GM12878 (cell line): ENCODE results near the gene MEMO1. TPM values are rescaled to one million over a fixed set of nuclear protein-coding genes. Genes with fewer than 3 reads are reported as not detected.

Experiments used
- BHLHE40 ChIP-seq, 2 experiments: fragments of 450-650 bp in 1 of 2; IDR thresholded peaks; 2 replicates each; pipeline ENCODE4 v1.6.1; 2011 to 2017; ENCODE audit warnings: low read depth in 2 of 2, borderline replicate concordance in 1 of 2, improper control_type of control experiment in 1 of 2, low read length in 1 of 2, mild to moderate bottlenecking in 1 of 2
- CHD2 ChIP-seq: IDR thresholded peaks from 2 replicates; pipeline ENCODE4 v1.6.1; 2011; ENCODE audit warnings: low read depth, low read length, improper control_type of control experiment, borderline replicate concordance
- EGR1 ChIP-seq, 2 experiments: IDR thresholded peaks; 1 replicate in 1 of 2; 2 replicates in 1 of 2; pipeline ENCODE4 v1.6.1; 2011 to 2012; ENCODE audit warnings: low read depth in 2 of 2, low read length in 2 of 2, borderline replicate concordance in 1 of 2, mild to moderate bottlenecking in 1 of 2, moderate library complexity in 1 of 2
- ETV6 ChIP-seq, 2 experiments: fragments of 450-650 bp in 1 of 2; IDR thresholded peaks in 1 of 2; conservative IDR thresholded peaks in 1 of 2; 2 replicates each; pipeline ENCODE4 v1.6.1; 2014; ENCODE audit warnings: antibody characterized with exemption in 1 of 2, borderline replicate concordance in 1 of 2, low read depth in 1 of 2, mild to moderate bottlenecking in 1 of 2, moderate library complexity in 1 of 2
- EZH2 ChIP-seq: IDR thresholded peaks from 2 replicates; pipeline ENCODE4 v1.6.1; 2012; ENCODE audit warnings: low read depth, mild to moderate bottlenecking, control low read depth, inconsistent platforms, low read length, borderline replicate concordance; ENCODE audit not compliant: control insufficient read depth
- FOXM1 ChIP-seq: IDR thresholded peaks from 2 replicates; pipeline ENCODE4 v1.6.1; 2012; ENCODE audit warnings: low read depth, mild to moderate bottlenecking, inconsistent platforms, low read length, moderate library complexity
- IRF4 ChIP-seq: IDR thresholded peaks from 2 replicates; pipeline ENCODE4 v1.6.1; 2011; ENCODE audit warnings: low read depth, low read length
- MYB ChIP-seq: fragments of 150-350 bp; IDR thresholded peaks from 2 replicates; pipeline ENCODE4 v1.6.1; 2014; ENCODE audit warnings: mild to moderate bottlenecking, low read depth, low read length, borderline replicate concordance
- NR2C2 ChIP-seq: IDR thresholded peaks from 2 replicates; pipeline ENCODE4 v1.6.1; 2011; ENCODE audit warnings: borderline replicate concordance, low read depth; ENCODE audit not compliant: control insufficient read depth, insufficient read length
- NRF1 ChIP-seq: conservative IDR thresholded peaks from 2 replicates; pipeline ENCODE4 v1.6.1; 2011; ENCODE audit warnings: mild to moderate bottlenecking, low read depth, low read length, improper control_type of control experiment
- POLR2AphosphoS2 ChIP-seq: IDR thresholded peaks from 2 replicates; pipeline ENCODE4 v1.6.1; 2011; ENCODE audit warnings: low read depth, mild to moderate bottlenecking, low read length, improper control_type of control experiment, moderate library complexity
- POLR2AphosphoS5 ChIP-seq: IDR thresholded peaks from 2 replicates; pipeline ENCODE4 v1.6.1; 2011; ENCODE audit warnings: mild to moderate bottlenecking, low read length, inconsistent platforms
- RELA ChIP-seq: fragments of 450-650 bp; IDR thresholded peaks from 2 replicates; pipeline ENCODE4 v1.8.0; 2014; ENCODE audit warnings: borderline replicate concordance; ENCODE audit not compliant: partially characterized antibody
- SMARCA5 ChIP-seq: fragments of 450-650 bp; IDR thresholded peaks from 2 replicates; pipeline ENCODE4 v1.6.1; 2017; ENCODE audit warnings: mild to moderate bottlenecking
- SMC3 ChIP-seq: IDR thresholded peaks from 2 replicates; pipeline ENCODE4 v1.6.1; 2011; ENCODE audit warnings: low read length, improper control_type of control experiment, borderline replicate concordance
- SRF ChIP-seq, 2 experiments: IDR thresholded peaks; 2 replicates each; pipeline ENCODE4 v1.6.1; 2011; ENCODE audit warnings: low read depth in 2 of 2, low read length in 2 of 2, mild to moderate bottlenecking in 1 of 2, moderate library complexity in 1 of 2
- SUZ12 ChIP-seq: fragments of 200-600 bp; sonication (generic); IDR thresholded peaks from one replicate; pipeline ENCODE4 v1.6.1; 2018; ENCODE audit warnings: antibody characterized with exemption, mild to moderate bottlenecking; ENCODE audit not compliant: unreplicated experiment
- TBL1XR1 ChIP-seq: IDR thresholded peaks from 2 replicates; pipeline ENCODE4 v1.6.1; 2012; ENCODE audit warnings: low read depth, low read length, improper control_type of control experiment
- ZNF622 ChIP-seq: fragments of 450-650 bp; IDR thresholded peaks from 2 replicates; pipeline ENCODE4 v1.6.1; 2017; ENCODE audit warnings: mild to moderate bottlenecking, inconsistent platforms
- polyA plus RNA-seq, 11 experiments: library from polyadenylated mRNA; depleted of rRNA in 4 of 11; unstranded in 6 of 11; stranded (reverse) in 5 of 11; fragments of >200 nt; fragmentation: Nextera tagmentation in 4 of 11; fragmentation: Illumina TruSeq in 1 of 11; extraction: Ambion mirVana in 4 of 11; extraction: Trizol in 1 of 11; gene quantifications; 1 replicate in 1 of 11; 2 replicates in 10 of 11; pipeline versions ENCODE4 v1.2.1 to v1.2.3, GENCODE V29; 2011 to 2016; ENCODE audit warnings: inconsistent platforms in 2 of 11, missing spikeins in 2 of 11, low read depth in 1 of 11
- total RNA-seq, 4 experiments: library from RNA; depleted of rRNA in 3 of 4; stranded (reverse); fragments of >200 nt in 3 of 4; fragmentation: Illumina TruSeq in 1 of 4; extraction: Trizol in 1 of 4; gene quantifications; 2 replicates each; pipeline versions ENCODE4 v1.2.1 to v1.2.3, GENCODE V29; 2013 to 2021
- TF ChIP-seq, protein P1 (sequence below): fragments of 450-650 bp; IDR thresholded peaks from 2 replicates; pipeline ENCODE4 v1.6.1; 2014; ENCODE audit warnings: mild to moderate bottlenecking
- TF ChIP-seq, protein P2 (sequence below): fragments of 450-650 bp; IDR thresholded peaks from 2 replicates; pipeline ENCODE4 v1.6.1; 2017; ENCODE audit warnings: mild to moderate bottlenecking
- TF ChIP-seq, protein P3 (sequence below): fragments of 450-650 bp; formaldehyde crosslinking; IDR thresholded peaks from 2 replicates; pipeline ENCODE4 v1.5.0; 2022; ENCODE audit warnings: mild to moderate bottlenecking, missing genetic modification characterization

Gene MEMO1
- total and polyA plus RNA-seq, 10 of the 15 experiments (the other 5 are each of a cell fraction or from before 2014, with no cell fraction given) = 39.8 to 99.1 (median 72.2) TPM

DNA sequence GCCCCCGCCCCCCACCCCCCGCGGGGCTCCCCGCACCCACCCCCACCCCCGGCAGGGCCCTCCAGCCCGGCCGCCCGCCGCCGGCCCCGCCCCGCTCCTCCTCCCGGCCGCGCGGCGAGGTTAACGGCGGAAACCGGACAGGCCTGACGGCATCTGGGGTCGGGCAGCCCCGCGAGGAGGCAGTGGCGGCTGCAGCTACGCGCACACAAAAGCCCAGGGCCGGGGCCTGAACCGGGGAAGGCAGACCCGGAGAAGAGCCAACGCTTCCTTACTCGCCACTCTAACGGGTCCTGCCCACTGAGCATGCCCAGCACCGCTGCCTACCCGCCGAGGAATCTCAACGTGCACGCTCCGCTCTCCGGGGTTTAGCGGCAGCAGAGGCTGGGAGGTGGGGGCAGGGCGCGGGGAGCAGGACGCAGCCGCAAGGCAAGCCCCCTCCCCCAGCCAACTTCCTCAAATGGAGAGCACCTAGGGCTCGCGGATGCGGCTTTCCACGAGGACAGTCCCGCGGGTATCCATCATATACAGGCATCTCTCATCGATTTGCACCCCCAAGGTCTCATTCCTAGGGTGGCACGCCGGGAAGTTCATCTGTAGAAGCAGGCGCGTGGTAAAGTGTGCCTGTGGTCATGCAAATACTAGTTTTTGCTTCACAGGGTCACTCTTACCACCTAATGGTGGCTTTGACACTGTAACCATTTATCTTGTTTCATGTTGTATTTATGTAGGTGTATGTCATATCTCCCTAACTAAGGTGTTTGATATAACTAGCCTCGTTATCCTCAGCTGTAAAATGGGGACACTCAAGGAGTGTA, at the start of gene MEMO1 (continued):
- TF ChIP-seq, protein P1, sequence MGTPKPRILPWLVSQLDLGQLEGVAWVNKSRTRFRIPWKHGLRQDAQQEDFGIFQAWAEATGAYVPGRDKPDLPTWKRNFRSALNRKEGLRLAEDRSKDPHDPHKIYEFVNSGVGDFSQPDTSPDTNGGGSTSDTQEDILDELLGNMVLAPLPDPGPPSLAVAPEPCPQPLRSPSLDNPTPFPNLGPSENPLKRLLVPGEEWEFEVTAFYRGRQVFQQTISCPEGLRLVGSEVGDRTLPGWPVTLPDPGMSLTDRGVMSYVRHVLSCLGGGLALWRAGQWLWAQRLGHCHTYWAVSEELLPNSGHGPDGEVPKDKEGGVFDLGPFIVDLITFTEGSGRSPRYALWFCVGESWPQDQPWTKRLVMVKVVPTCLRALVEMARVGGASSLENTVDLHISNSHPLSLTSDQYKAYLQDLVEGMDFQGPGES = no peak
- no peak for TF ChIP-seq EZH2
- TF ChIP-seq ETV6 (conservative IDR thresholded peaks at IDR 0.05 in 1 of 2, IDR thresholded peaks at IDR 0.05 in 1 of 2; ENCODE audit: borderline replicate concordance in 1 of 2, low read depth in 1 of 2) = peak in 1 of 2 experiments; percentile 49; a peak in 1 of 4 replicates
- peak; percentile 78; the same call in 1 of the 2 replicates for TF ChIP-seq SMARCA5
- TF ChIP-seq, protein P2, sequence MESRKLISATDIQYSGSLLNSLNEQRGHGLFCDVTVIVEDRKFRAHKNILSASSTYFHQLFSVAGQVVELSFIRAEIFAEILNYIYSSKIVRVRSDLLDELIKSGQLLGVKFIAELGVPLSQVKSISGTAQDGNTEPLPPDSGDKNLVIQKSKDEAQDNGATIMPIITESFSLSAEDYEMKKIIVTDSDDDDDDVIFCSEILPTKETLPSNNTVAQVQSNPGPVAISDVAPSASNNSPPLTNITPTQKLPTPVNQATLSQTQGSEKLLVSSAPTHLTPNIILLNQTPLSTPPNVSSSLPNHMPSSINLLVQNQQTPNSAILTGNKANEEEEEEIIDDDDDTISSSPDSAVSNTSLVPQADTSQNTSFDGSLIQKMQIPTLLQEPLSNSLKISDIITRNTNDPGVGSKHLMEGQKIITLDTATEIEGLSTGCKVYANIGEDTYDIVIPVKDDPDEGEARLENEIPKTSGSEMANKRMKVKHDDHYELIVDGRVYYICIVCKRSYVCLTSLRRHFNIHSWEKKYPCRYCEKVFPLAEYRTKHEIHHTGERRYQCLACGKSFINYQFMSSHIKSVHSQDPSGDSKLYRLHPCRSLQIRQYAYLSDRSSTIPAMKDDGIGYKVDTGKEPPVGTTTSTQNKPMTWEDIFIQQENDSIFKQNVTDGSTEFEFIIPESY = no peak
- no peak for TF ChIP-seq MYB
- TF ChIP-seq TBL1XR1 = peak; percentile 76; the same call in 1 of the 2 replicates
- peak; percentile 72 to 88; a peak in 3 of 4 replicates for TF ChIP-seq BHLHE40 (IDR thresholded peaks at IDR 0.05; ENCODE audit: borderline replicate concordance in 1 of 2, low read depth in 2 of 2, low read length in 1 of 2)
- peak; percentile 96 for TF ChIP-seq CHD2
- no peak for TF ChIP-seq SMC3
- peak in 1 of 2 experiments; percentile 57; a peak in 1 of 4 replicates for TF ChIP-seq SRF (IDR thresholded peaks at IDR 0.05; ENCODE audit: low read depth in 2 of 2, low read length in 2 of 2)
- TF ChIP-seq NRF1 = peak; percentile 49
- TF ChIP-seq NR2C2 = no peak
- no peak for TF ChIP-seq ZNF622
- TF ChIP-seq FOXM1 = peak; percentile 64
- TF ChIP-seq, protein P3, sequence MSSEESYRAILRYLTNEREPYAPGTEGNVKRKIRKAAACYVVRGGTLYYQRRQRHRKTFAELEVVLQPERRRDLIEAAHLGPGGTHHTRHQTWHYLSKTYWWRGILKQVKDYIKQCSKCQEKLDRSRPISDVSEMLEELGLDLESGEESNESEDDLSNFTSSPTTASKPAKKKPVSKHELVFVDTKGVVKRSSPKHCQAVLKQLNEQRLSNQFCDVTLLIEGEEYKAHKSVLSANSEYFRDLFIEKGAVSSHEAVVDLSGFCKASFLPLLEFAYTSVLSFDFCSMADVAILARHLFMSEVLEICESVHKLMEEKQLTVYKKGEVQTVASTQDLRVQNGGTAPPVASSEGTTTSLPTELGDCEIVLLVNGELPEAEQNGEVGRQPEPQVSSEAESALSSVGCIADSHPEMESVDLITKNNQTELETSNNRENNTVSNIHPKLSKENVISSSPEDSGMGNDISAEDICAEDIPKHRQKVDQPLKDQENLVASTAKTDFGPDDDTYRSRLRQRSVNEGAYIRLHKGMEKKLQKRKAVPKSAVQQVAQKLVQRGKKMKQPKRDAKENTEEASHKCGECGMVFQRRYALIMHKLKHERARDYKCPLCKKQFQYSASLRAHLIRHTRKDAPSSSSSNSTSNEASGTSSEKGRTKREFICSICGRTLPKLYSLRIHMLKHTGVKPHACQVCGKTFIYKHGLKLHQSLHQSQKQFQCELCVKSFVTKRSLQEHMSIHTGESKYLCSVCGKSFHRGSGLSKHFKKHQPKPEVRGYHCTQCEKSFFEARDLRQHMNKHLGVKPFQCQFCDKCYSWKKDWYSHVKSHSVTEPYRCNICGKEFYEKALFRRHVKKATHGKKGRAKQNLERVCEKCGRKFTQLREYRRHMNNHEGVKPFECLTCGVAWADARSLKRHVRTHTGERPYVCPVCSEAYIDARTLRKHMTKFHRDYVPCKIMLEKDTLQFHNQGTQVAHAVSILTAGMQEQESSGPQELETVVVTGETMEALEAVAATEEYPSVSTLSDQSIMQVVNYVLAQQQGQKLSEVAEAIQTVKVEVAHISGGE (CRISPR knock-in tag) = no peak
- TF ChIP-seq POLR2AphosphoS5 = peak; percentile 97
- peak; percentile 73 for TF ChIP-seq RELA
- TF ChIP-seq SUZ12 = no peak
- peak; percentile 72 for TF ChIP-seq IRF4
- TF ChIP-seq POLR2AphosphoS2 = peak; percentile 80; the same call in 1 of the 2 replicates
- peak in 1 of 2 experiments; percentile 37; a peak in 1 of 3 replicates for TF ChIP-seq EGR1 (IDR thresholded peaks at IDR 0.05; ENCODE audit: borderline replicate concordance in 1 of 2, low read depth in 2 of 2, low read length in 2 of 2)
